ENCODE measurements around the gene C1orf159. TPM values are rescaled to one million over a fixed set of nuclear protein-coding genes. Genes with fewer than 3 reads are reported as not detected.

Gene C1orf159
- total and polyA plus RNA-seq, 2 of the 8 experiments (the other 6 are each of a cell fraction or from before 2014, with no cell fraction given) = 10.0 to 10.9 TPM

DNA sequence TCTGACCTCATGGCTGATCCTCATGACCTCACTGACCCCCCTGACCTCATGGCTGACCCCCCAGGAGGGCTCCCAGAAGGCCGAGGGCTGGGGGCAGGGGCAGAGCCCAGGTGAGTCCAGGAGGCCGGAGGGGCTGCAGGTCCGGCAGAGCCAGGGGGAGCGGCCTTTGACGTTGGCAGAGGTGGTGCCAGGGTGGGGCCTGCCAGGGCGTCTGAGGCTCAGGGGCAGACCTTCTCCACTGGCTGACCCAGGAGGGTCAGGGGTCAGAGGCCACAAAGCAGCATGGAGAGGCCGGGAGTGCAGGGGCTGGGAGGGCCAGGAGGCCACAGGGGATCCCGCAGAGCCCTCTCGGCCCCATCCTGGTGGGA, 29.6 kb upstream of the C1orf159 start (continued):
- TF ChIP-seq, protein P1, sequence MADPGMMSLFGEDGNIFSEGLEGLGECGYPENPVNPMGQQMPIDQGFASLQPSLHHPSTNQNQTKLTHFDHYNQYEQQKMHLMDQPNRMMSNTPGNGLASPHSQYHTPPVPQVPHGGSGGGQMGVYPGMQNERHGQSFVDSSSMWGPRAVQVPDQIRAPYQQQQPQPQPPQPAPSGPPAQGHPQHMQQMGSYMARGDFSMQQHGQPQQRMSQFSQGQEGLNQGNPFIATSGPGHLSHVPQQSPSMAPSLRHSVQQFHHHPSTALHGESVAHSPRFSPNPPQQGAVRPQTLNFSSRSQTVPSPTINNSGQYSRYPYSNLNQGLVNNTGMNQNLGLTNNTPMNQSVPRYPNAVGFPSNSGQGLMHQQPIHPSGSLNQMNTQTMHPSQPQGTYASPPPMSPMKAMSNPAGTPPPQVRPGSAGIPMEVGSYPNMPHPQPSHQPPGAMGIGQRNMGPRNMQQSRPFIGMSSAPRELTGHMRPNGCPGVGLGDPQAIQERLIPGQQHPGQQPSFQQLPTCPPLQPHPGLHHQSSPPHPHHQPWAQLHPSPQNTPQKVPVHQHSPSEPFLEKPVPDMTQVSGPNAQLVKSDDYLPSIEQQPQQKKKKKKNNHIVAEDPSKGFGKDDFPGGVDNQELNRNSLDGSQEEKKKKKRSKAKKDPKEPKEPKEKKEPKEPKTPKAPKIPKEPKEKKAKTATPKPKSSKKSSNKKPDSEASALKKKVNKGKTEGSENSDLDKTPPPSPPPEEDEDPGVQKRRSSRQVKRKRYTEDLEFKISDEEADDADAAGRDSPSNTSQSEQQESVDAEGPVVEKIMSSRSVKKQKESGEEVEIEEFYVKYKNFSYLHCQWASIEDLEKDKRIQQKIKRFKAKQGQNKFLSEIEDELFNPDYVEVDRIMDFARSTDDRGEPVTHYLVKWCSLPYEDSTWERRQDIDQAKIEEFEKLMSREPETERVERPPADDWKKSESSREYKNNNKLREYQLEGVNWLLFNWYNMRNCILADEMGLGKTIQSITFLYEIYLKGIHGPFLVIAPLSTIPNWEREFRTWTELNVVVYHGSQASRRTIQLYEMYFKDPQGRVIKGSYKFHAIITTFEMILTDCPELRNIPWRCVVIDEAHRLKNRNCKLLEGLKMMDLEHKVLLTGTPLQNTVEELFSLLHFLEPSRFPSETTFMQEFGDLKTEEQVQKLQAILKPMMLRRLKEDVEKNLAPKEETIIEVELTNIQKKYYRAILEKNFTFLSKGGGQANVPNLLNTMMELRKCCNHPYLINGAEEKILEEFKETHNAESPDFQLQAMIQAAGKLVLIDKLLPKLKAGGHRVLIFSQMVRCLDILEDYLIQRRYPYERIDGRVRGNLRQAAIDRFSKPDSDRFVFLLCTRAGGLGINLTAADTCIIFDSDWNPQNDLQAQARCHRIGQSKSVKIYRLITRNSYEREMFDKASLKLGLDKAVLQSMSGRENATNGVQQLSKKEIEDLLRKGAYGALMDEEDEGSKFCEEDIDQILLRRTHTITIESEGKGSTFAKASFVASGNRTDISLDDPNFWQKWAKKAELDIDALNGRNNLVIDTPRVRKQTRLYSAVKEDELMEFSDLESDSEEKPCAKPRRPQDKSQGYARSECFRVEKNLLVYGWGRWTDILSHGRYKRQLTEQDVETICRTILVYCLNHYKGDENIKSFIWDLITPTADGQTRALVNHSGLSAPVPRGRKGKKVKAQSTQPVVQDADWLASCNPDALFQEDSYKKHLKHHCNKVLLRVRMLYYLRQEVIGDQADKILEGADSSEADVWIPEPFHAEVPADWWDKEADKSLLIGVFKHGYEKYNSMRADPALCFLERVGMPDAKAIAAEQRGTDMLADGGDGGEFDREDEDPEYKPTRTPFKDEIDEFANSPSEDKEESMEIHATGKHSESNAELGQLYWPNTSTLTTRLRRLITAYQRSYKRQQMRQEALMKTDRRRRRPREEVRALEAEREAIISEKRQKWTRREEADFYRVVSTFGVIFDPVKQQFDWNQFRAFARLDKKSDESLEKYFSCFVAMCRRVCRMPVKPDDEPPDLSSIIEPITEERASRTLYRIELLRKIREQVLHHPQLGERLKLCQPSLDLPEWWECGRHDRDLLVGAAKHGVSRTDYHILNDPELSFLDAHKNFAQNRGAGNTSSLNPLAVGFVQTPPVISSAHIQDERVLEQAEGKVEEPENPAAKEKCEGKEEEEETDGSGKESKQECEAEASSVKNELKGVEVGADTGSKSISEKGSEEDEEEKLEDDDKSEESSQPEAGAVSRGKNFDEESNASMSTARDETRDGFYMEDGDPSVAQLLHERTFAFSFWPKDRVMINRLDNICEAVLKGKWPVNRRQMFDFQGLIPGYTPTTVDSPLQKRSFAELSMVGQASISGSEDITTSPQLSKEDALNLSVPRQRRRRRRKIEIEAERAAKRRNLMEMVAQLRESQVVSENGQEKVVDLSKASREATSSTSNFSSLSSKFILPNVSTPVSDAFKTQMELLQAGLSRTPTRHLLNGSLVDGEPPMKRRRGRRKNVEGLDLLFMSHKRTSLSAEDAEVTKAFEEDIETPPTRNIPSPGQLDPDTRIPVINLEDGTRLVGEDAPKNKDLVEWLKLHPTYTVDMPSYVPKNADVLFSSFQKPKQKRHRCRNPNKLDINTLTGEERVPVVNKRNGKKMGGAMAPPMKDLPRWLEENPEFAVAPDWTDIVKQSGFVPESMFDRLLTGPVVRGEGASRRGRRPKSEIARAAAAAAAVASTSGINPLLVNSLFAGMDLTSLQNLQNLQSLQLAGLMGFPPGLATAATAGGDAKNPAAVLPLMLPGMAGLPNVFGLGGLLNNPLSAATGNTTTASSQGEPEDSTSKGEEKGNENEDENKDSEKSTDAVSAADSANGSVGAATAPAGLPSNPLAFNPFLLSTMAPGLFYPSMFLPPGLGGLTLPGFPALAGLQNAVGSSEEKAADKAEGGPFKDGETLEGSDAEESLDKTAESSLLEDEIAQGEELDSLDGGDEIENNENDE (IDR thresholded peaks at IDR 0.05; ENCODE audit: insufficient replicate concordance, low read length) = no peak
- TF ChIP-seq TAF7 (optimal IDR thresholded peaks at IDR 0.05; ENCODE audit: borderline replicate concordance, low read depth, low read length) = no peak
- no peak for TF ChIP-seq CEBPB (IDR thresholded peaks at IDR 0.05; ENCODE audit: low read depth, low read length)
- no peak for TF ChIP-seq NRF1 (IDR thresholded peaks at IDR 0.05; ENCODE audit: low read depth, low read length)
- TF ChIP-seq RFX5 (IDR thresholded peaks at IDR 0.05; ENCODE audit: borderline replicate concordance, low read depth, low read length) = no peak
- TF ChIP-seq CHD2 (IDR thresholded peaks at IDR 0.05; ENCODE audit: low read length) = no peak
- TF ChIP-seq JUN (IDR thresholded peaks at IDR 0.05; ENCODE audit: low read depth, low read length) = no peak
- TF ChIP-seq CREB1 (IDR thresholded peaks at IDR 0.05) = no peak

Measured in H1 (cell line).